ENCODE results near the gene KRTAP12-3. TPM values are rescaled to one million over a fixed set of nuclear protein-coding genes. Genes with fewer than 3 reads are reported as not detected.

Gene KRTAP12-3
- total RNA-seq, 2 experiments from 2014 or later = not detected

GRCh38 chr21:44703731-44704635, 46.3 kb downstream of the KRTAP12-3 start:
- ChIA-PET POLR2A (no interaction called here), CTCF (interaction anchor here (1.6 kb wide), 1 partner anchor 13 kb away, joined by 3 read pairs; no protein-coding TSS in a partner anchor)
- Mint-ChIP-seq H3K9me3 (peaks cover 9% of the 10 kb centered on the region), H3K27ac (no peak overlapping the region), H3K4me1 (ENCODE audit: low read depth) (peaks cover 6% of the 10 kb centered on the region), H3K36me3 (peaks cover 8% of the 10 kb centered on the region), H3K4me3 (no peak overlapping the region), H3K27me3 (peaks cover 72% of the 10 kb centered on the region)
- intact Hi-C loops (cut with micrococcal nuclease) = no loop called here
- no peak for DNase-seq

DNA sequence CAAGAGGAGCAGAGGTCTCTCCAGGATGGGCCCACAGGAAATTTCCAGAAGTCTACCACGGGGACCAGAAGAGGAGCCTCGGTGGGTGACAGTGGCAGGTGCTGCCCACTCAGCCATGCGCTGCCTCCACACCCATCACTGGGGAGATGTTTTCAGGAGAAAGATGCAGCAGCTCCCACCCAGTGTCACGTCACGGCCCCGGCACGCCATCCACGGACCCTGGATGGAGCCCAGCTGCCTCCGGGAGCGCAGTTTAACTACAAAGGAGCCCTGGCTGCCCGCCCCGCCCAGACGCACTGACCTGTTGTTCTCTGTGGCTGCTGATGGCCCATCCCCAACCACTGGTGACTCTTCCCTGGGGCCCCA, 46.9 kb downstream of the KRTAP12-3 start:
- Mint-ChIP-seq H3K27me3 (peaks cover 75% of the 10 kb centered on the region), H3K4me3 (no peak overlapping the region), H3K36me3 (peaks cover 8% of the 10 kb centered on the region), H3K4me1 (ENCODE audit: low read depth) (peaks cover 11% of the 10 kb centered on the region), H3K27ac (no peak overlapping the region), H3K9me3 (peaks cover 9% of the 10 kb centered on the region)
- POLR2A ChIA-PET = no interaction called here
- intact Hi-C loops (cut with micrococcal nuclease) = no loop called here
- CTCF ChIA-PET = no interaction called here
- no peak for DNase-seq

DNA sequence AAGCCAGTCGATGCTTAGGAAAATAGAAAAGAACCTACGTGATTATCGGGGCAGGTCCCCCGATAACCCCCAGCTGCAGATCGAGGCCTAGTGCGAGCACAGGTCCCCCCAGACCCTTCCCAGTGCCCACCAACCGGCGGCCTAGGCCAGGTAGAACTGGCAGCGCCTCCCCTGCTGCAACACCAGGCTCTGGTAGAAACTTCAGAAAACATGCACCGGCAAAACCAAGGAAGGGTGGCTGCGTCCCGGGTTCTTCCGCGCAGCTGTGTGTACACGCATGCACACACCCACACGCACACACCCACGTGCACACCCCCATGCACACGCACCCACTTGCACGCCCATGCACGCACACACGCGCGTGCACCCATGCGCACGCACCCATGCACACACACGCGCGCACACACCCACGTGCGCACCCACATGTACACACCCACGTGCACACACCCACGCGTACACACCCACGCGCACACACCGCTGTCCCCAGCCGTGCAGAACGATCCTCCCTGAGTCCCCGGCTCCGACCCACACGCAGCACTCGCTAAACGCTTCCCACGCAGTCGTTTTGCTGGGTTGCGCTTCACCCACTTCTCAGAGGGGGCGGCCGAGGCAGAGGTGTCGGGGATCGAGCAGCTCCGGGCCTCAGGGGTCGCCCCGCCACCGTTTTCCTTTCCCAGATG, 48.4 kb downstream of the KRTAP12-3 start:
- Mint-ChIP-seq H3K36me3 (peaks cover 8% of the 10 kb centered on the region), H3K27me3 (peaks cover 77% of the 10 kb centered on the region), H3K4me1 (ENCODE audit: low read depth) (peaks cover 23% of the 10 kb centered on the region), H3K4me3 (no peak overlapping the region), H3K9me3 (peaks cover 9% of the 10 kb centered on the region), H3K27ac (no peak overlapping the region)
- DNase-seq = no peak
- intact Hi-C loops (cut with micrococcal nuclease) = no loop called here
- ChIA-PET POLR2A (no interaction called here), CTCF (no interaction called here)

DNA sequence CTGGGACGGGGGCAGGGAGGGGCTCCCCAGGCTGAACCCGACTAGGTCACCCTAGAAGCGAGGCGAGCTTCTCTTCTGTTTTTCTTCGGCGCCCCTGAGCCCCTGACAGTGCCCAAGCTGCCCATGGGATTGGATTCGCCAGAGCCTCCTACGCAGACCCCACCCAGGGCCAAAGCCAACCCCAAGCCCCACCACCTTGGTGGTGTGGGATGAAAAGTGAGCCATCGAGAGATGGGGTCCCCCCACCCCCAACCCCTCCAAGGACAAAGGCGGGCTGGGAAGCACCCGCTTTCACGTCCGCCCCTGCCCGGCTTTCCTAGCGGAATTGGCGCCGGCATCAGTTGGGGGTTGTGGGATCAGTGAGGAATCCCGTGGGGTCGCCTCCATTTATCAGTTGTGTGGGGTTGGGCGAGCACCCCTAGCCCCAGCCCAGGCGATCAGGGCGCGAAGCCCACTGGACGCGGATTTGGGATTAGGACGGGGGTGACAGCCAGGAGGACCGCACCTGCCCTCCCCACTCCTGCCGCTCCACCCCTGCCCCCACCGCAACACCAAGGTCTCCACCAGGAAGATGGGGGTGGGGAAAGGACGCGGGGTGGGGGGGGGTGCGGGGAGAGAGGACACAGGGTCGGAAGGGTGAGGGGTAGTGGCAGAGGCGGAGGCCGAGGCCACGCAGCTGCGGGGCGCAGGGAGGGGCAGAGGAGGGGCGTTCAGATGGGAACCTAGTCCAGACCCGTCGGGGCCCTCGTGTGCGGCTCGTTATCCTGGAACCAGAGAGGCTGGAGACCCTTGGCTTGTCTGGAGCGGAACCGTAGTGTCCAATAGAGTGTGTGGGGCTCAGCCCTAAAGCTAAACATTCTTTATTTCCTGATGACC, 49.2 kb downstream of the KRTAP12-3 start:
- intact Hi-C loops (cut with micrococcal nuclease) = no loop called here
- peaks cover 77% of the 10 kb centered on the region for H3K27me3 Mint-ChIP-seq
- H3K4me3 Mint-ChIP-seq = no peak overlapping the region
- ChIA-PET CTCF (no interaction called here), POLR2A (no interaction called here)
- no peak overlapping the region for H3K27ac Mint-ChIP-seq
- H3K4me1 Mint-ChIP-seq (ENCODE audit: low read depth) = peaks cover 27% of the 10 kb centered on the region
- peaks cover 8% of the 10 kb centered on the region for H3K36me3 Mint-ChIP-seq
- H3K9me3 Mint-ChIP-seq = peaks cover 9% of the 10 kb centered on the region
- DNase-seq = no peak

Other genes with a start within 250 kb of the KRTAP12-3 start
- gene LRRC3, start 202.4 kb upstream of the KRTAP12-3 start, total RNA-seq = 1 to 10 TPM; 2.6 to 2.8 TPM
- not detected for gene KRTAP10-1, start 117.7 kb upstream of the KRTAP12-3 start, total RNA-seq
- not detected for gene KRTAP10-2, start 106.4 kb upstream of the KRTAP12-3 start, total RNA-seq
- gene KRTAP10-3, start 99.1 kb upstream of the KRTAP12-3 start, total RNA-seq = not detected
- gene KRTAP10-4, start 84.2 kb upstream of the KRTAP12-3 start, total RNA-seq = not detected
- gene KRTAP10-5, start 77.3 kb upstream of the KRTAP12-3 start, total RNA-seq = not detected
- not detected for gene KRTAP10-6, start 65.4 kb upstream of the KRTAP12-3 start, total RNA-seq
- gene KRTAP10-7, start 57.3 kb upstream of the KRTAP12-3 start, total RNA-seq = not detected
- gene KRTAP10-8, start 45.9 kb upstream of the KRTAP12-3 start, total RNA-seq = not detected
- not detected for gene KRTAP10-9, start 30.8 kb upstream of the KRTAP12-3 start, total RNA-seq
- not detected for gene KRTAP10-10, start 20.6 kb upstream of the KRTAP12-3 start, total RNA-seq
- gene KRTAP10-11, start 11.5 kb upstream of the KRTAP12-3 start, total RNA-seq = not detected
- gene KRTAP12-4, start 3.3 kb upstream of the KRTAP12-3 start, total RNA-seq = not detected
- not detected for gene KRTAP12-2, start 9.0 kb downstream of the KRTAP12-3 start, total RNA-seq
- not detected for gene KRTAP12-1, start 24.2 kb downstream of the KRTAP12-3 start, total RNA-seq
- not detected for gene KRTAP10-12, start 39.2 kb downstream of the KRTAP12-3 start, total RNA-seq
- not detected for gene TSPEAR, start 53.6 kb downstream of the KRTAP12-3 start, total RNA-seq
- 10 to 100 TPM; 87.6 to 96.0 TPM for gene UBE2G2, start 143.9 kb downstream of the KRTAP12-3 start, total RNA-seq
- 10 to 100 TPM; 77.2 to 77.6 TPM for gene SUMO3, start 160.1 kb downstream of the KRTAP12-3 start, total RNA-seq
- 10 to 100 TPM; 43.0 to 44.4 TPM for gene PTTG1IP, start 215.8 kb downstream of the KRTAP12-3 start, total RNA-seq